ENCODE results near the gene HTR2B.
"Not testable (repeated sequence)": the region's sequence is repeated elsewhere in the genome, so short reads cannot be mapped to it uniquely, and the experiment has no call there.

Gene HTR2B

DNA sequence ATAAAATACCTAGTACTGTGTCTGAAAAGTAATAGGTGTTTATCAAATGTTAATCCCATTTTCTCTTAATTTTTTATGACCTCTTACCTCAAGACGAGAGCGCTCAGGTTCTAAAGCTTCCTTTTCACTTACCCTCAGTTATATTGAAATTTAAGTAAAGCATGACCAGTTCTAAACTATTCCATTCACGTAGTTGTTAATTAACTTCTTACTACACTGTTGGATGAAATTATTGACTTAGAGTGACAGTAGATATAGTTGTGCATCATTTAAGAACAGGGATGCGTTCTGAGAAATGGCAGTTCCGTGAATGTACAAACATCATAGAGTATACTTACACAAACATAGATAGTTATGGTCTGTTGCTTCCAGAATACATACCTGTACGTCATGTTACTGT, 20.1 kb upstream of the HTR2B start:
- TF ChIP-seq, protein P1, sequence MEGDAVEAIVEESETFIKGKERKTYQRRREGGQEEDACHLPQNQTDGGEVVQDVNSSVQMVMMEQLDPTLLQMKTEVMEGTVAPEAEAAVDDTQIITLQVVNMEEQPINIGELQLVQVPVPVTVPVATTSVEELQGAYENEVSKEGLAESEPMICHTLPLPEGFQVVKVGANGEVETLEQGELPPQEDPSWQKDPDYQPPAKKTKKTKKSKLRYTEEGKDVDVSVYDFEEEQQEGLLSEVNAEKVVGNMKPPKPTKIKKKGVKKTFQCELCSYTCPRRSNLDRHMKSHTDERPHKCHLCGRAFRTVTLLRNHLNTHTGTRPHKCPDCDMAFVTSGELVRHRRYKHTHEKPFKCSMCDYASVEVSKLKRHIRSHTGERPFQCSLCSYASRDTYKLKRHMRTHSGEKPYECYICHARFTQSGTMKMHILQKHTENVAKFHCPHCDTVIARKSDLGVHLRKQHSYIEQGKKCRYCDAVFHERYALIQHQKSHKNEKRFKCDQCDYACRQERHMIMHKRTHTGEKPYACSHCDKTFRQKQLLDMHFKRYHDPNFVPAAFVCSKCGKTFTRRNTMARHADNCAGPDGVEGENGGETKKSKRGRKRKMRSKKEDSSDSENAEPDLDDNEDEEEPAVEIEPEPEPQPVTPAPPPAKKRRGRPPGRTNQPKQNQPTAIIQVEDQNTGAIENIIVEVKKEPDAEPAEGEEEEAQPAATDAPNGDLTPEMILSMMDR (IDR thresholded peaks at IDR 0.05; ENCODE audit: insufficient read depth, low read length, poor library complexity, severe bottlenecking) = no peak
- Histone ChIP-seq H3K4me3 (replicated peaks; ENCODE audit: low read depth, low read length) (no peak overlapping the region), H3K27me3 (replicated peaks; ENCODE audit: control insufficient read depth, insufficient read depth, low read length) (no peaks in the 10 kb centered on the region), H3K36me3 (ENCODE audit: control insufficient read depth, insufficient read depth, low read length) (peaks cover 5% of the 10 kb centered on the region)
- DNase-seq (ENCODE audit: extremely low read depth, insufficient read length) = no peak

DNA sequence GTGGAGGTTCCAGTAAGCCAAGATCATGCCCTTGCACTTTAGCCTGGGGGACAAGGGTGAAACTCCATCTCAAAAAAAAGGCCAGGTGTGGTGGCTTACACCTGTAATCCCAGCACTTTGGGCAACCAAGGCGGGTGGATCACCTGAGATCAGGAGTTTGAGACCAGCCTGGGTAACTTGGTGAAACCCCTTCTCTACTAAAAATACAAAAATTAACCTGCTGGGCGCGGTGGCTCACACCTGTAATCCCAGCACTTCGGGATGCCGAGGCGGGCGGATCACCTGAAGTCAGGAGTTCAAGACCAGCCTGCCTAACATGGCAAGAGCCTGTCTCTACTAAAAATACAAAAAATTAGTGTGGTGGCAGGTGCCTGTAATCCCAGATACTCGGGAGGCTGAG, 16.0 kb upstream of the HTR2B start:
- not testable (repeated sequence) for H3K36me3 ChIP-seq (ENCODE audit: control insufficient read depth, insufficient read depth, low read length)

DNA sequence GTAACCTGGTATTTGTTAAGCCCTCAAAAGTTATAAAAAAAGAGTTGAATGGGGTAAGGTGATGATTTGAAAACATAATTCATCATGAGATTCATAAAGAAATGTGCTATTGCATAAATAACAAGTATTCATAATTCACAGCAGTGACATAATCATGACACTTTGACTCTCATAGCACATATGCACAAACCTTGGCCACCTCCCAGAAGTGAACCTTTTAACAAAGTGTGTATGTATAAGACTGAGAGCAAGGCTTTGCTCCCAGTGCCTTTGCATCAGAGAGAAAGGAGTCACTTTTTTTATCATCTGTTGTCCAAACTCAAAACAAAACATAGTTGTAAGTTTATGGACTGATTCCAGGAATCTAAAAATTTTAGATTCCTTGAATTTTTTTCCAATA, 15.0 kb upstream of the HTR2B start:
- TF ChIP-seq, protein P1 (IDR thresholded peaks at IDR 0.05; ENCODE audit: insufficient read depth, low read length, poor library complexity, severe bottlenecking) = no peak
- no peak for DNase-seq (ENCODE audit: extremely low read depth, insufficient read length)

More for the DNA sequence above, 16.0 kb upstream of the HTR2B start:
- H3K4me3 ChIP-seq (replicated peaks; ENCODE audit: low read depth, low read length); DNase-seq (ENCODE audit: extremely low read depth, insufficient read length); H3K27me3 ChIP-seq (replicated peaks; ENCODE audit: control insufficient read depth, insufficient read depth, low read length): not testable (repeated sequence)

DNA sequence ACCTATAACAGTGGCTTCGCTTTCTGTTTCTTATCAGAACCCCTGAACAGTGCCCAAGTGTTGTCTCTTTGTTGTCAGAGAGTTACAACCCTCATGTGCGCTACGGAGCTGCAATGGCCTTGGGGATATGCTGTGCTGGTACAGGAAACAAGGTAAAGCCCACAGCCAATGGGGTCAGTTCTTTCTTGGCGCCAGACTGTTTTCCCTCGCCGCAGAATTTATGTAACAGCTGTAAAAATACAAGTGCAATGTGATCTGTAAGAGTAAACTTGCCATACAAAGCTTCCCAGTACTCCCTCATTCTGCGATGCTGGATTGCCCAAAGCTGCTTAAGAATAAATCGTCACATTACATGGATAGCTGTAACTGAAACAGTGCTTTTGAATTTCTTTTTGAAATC, 13.9 kb upstream of the HTR2B start:
- no peaks in the 10 kb centered on the region for H3K36me3 ChIP-seq (ENCODE audit: control insufficient read depth, insufficient read depth, low read length)
- DNase-seq (ENCODE audit: extremely low read depth, insufficient read length) = no peak
- TF ChIP-seq, protein P1 (IDR thresholded peaks at IDR 0.05; ENCODE audit: insufficient read depth, low read length, poor library complexity, severe bottlenecking) = no peak
- H3K4me3 ChIP-seq (replicated peaks; ENCODE audit: low read depth, low read length) = no peak overlapping the region
- no peaks in the 10 kb centered on the region for H3K27me3 ChIP-seq (replicated peaks; ENCODE audit: control insufficient read depth, insufficient read depth, low read length)

More for the DNA sequence above, 15.0 kb upstream of the HTR2B start:
- Histone ChIP-seq H3K27me3 (replicated peaks; ENCODE audit: control insufficient read depth, insufficient read depth, low read length) (no peaks in the 10 kb centered on the region), H3K36me3 (ENCODE audit: control insufficient read depth, insufficient read depth, low read length) (no peaks in the 10 kb centered on the region), H3K4me3 (replicated peaks; ENCODE audit: low read depth, low read length) (no peak overlapping the region)

DNA sequence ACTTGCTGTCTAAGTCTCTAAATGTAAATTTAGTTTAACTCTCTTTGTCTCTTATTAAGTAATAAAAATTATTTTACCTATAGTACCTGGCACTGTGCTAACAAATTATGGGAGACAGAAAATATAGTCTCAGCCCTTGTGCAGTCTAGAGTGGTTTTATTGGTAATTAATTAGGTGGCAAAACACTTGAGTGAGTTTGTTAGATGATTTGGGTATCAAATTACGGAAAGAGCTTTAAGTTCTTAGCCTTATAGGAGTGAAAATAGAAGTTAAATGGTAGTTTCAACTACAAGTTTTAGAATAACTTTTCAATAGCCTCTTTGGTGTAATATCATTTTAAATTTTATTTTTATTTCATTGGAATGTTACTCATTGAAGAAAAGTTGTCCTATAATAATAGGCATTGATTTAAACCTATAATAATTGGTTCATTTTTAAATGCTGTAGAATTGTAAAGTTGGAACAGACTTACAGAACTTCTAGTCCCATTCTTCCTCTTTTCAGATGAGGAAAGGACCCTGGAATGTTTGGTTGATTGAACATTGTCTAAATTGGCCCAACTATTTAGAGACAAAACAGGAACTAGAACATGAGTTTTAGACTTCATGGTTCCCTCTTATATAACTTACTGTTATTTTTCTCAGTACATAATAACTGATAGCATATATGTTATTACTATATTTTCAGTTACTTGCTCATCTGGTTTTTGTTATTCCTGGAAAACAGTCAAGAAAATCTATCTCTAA, 10.2 kb upstream of the HTR2B start:
- no peak overlapping the region for H3K4me3 ChIP-seq (replicated peaks; ENCODE audit: low read depth, low read length)
- no peaks in the 10 kb centered on the region for H3K36me3 ChIP-seq (ENCODE audit: control insufficient read depth, insufficient read depth, low read length)
- no peaks in the 10 kb centered on the region for H3K27me3 ChIP-seq (replicated peaks; ENCODE audit: control insufficient read depth, insufficient read depth, low read length)
- TF ChIP-seq, protein P1 (IDR thresholded peaks at IDR 0.05; ENCODE audit: insufficient read depth, low read length, poor library complexity, severe bottlenecking) = no peak
- DNase-seq (ENCODE audit: extremely low read depth, insufficient read length) = no peak

DNA sequence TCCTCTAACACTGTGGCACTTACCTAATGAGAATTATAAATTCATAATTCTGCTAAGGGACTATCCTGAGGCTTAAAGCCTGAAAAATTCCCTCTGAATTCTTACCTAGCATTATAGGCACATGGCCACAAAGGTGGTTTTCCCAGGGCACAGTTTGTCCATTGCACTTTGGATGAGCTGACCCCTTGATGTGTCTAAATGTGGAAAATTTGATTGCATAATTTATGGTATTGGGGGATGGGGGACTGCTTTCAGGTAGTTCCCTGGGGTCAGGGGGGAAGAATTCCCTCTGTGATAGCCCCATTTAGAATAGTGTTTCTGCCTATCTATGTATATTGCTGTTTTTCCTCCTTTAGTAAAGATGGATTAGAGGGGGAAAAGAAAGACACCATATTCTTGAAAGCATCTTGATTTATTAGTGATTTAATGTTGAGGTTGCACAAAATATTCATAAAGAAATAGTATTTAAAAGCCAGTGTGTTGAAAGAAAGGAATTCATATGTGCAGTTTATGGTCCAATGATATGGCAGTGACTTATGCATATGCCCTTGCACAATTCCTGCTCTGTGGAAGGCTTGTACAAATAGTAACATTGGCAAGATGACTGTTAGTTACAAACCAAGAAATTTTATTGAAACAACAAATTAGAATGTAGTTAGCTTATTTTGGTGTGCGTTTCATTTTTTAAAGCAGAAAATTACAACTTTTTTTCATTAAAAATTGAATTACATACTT, 8.7 kb upstream of the HTR2B start:
- TF ChIP-seq, protein P1 (IDR thresholded peaks at IDR 0.05; ENCODE audit: insufficient read depth, low read length, poor library complexity, severe bottlenecking) = no peak
- Histone ChIP-seq H3K36me3 (ENCODE audit: control insufficient read depth, insufficient read depth, low read length) (no peaks in the 10 kb centered on the region), H3K4me3 (replicated peaks; ENCODE audit: low read depth, low read length) (no peak overlapping the region), H3K27me3 (replicated peaks; ENCODE audit: control insufficient read depth, insufficient read depth, low read length) (no peaks in the 10 kb centered on the region)
- no peak for DNase-seq (ENCODE audit: extremely low read depth, insufficient read length)
